ENCODE results near the gene TOM1L2.

DNA sequence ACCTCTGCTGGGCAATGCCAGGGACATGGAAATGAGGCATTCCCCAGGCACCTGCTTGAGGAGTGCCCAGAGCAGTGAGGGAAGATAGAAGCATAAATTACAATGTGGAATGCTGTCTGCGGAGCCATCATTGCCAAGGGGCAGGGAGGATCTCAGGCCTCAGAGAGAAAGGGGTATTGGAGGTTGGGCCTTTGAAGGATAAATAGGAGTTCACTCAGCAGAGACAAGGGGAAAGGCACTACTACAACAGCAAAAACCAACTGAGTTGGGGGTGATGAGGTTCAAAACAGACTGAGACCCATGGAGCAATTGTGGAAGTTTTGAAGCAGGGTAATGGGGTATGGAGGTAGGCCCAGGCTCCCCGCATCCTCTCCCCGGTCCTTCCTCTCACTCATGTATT lies 168.2 kb downstream of the TOM1L2 start:
- no peak for TF ChIP-seq CTCF (IDR thresholded peaks at IDR 0.05; ENCODE audit: borderline replicate concordance, extremely low read depth, low read length, poor library complexity, severe bottlenecking)
- no peak for TF ChIP-seq EZH2 (IDR thresholded peaks at IDR 0.05; ENCODE audit: borderline replicate concordance, low read depth, low read length, severe bottlenecking)
